HG02943 (cell line): ENCODE results near the gene RPN1.
"Not testable (repeated sequence)": the region's sequence is repeated elsewhere in the genome, so short reads cannot be mapped to it uniquely, and the experiment has no call there.

ENCODE experiments used
- ATAC-seq: cut with Tn5 transposase; IDR thresholded peaks from one replicate; pipeline ENCODE4 v1.9.1; 2021; ENCODE audit warnings: mild to moderate bottlenecking, low read depth, moderate library complexity; ENCODE audit not compliant: unreplicated experiment

The RPN1 gene

DNA sequence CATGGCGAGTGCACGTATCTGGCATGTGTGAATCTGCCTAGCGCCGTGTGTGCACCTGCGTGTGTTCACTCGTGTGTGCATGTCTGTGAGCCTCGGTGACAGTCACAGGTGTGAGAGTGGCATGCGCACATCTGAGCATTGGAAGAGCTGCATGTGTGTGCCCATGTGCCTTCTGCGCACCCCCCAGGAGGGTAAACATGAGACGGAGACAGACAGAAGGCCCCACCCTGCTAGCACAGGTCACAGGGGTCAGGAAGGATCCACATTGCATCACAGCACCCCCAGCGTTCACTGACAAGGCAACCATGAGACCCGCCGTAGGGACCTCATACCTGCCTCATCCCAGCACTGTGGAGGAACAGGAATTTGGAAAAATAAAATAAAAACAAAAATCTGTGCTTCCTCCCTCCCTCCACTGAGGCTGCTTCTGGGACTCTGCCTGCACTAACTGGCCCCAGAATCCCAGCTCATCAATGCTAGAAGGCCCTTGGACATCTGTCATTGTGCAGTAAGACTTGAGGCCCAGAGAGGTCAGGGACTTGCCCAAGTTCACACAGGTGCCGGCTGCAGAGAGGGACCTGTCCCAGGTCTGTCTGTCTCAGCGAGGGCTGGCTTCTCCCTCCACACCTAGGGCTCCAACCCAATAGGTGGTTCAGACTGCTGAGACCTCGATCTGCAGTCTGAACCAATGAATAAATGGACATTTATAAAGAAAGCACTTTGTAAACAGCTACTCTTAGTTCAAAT, 37.4 kb downstream of the RPN1 start:
- ATAC-seq = no peak

DNA sequence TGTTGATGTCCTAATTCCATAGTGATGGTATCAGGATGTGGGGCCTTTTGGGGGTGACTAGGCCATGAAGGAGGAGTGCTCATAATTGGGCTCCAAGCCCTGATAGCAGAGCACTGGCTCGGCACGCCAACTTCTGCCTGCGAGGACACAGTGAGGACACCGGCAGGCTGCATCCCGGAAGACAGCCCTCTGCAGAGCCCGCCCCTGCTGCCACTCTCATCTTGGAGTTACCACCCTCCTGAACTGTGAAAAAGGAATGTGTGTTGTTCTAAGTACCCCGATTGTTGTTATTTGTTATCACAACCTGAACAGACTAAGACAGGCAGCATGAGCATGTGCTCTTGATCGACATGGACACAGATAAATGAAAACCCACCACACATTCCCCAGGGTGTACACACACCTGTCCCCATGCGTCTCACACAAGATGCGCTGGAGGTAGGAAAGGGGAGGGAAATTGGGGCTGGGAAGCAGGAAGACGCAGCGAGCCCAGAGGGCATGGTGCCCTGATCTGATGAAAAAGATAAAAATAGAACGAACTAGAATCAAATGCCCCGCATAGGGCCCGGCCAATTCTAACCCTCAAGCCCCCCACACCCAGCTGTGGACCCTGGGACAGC, 40.1 kb downstream of the RPN1 start:
- ATAC-seq = no peak

DNA sequence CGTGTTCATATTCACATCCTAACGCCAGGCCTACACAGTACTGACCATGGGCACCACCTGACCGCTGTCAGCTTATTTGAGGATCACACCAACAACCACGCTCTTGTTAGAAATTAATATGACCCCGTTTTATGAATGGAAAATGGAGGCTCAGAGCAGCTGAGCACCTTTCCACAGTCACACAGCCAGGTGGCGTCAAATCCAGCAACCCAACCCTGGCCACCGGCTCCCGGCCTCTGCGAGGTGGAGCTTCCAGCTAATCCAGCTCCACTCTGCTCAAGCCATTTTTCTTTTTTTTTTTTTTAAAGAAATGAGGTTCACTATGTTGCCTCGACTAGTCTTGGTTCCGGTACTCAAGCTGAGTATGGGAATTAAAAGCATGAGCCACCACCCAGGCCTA, 41.3 kb downstream of the RPN1 start:
- no peak for ATAC-seq

DNA sequence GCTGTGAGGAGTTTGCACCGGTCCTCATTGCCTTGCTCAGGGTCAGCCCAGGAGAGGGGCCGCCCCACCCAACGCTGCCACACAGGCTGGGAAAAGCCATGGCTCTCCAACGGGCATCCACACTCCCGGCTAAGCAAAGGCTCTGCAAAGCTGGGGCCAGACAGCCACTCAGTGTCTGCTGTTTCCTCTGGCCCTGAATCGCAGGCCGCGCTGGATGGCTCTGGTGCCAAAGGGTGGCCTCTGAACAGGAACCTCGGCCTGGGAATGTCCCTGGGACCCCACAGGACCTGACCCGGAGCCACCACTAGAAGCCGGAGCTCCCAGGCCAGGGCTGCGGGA, 42.9 kb downstream of the RPN1 start:
- ATAC-seq = no peak

DNA sequence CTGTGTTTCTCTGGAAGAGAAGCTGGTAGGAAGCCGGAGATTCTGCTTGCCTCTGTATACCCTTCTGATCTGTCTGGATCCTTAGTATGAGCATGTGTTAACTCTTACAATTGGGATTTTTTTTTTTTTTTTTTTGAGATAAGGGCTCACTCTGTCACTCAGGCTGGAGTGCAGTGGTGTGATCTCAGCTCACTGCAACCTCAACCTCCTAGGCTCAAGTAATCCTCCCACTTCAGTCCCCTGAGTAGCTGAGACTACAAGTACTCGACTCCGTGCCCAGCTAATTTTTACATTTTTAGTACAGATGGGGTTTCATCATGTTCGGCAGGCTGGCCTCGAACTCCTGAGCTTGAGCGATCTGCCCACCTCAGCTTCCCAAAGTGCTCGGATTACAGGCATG, 44.5 kb downstream of the RPN1 start:
- no peak for ATAC-seq

DNA sequence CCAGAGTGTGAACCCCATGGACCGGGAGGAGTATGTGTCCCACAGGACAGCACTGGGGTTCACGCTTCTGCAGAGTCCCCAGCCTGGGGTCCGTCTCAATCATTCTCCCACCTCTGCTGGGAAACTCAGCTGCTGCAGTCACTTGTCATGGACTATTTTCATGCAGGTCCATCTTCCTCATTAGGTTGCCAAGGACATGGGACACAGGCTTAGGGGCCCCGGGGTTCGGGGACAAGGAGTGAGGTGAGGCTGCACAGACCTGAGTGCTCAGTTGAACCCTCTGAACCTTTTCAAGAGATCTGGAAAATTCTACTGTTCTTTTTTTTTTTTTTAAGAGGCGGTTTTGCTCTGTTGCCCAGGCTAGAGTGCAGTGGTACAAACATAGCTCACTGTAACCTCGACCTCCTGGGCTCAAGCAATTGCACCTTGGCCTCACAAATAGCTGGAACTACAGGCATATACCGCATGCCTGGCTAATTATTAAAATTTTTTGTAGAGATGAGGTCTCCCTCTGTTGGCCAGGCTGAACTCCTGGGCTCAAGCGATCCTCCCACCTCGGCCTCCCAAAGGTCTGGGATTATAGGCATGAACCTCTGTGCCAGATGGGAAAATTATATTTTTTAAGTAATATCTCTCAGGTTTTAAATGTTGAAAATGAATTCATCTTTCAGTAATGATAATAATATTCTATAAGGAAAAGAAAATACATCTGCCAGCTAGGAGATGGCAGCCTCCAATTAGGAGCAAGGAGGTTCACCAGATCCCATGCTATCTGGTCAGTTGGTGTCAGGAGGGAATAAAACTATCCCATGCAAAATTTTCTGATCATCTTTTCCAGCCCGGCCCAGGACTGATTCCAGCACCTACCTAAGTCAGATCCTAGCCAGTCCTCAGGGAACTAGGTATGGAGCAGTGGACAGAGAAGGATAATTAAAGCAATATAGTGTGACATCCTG, 45.2 kb downstream of the RPN1 start:
- no peak for ATAC-seq

DNA sequence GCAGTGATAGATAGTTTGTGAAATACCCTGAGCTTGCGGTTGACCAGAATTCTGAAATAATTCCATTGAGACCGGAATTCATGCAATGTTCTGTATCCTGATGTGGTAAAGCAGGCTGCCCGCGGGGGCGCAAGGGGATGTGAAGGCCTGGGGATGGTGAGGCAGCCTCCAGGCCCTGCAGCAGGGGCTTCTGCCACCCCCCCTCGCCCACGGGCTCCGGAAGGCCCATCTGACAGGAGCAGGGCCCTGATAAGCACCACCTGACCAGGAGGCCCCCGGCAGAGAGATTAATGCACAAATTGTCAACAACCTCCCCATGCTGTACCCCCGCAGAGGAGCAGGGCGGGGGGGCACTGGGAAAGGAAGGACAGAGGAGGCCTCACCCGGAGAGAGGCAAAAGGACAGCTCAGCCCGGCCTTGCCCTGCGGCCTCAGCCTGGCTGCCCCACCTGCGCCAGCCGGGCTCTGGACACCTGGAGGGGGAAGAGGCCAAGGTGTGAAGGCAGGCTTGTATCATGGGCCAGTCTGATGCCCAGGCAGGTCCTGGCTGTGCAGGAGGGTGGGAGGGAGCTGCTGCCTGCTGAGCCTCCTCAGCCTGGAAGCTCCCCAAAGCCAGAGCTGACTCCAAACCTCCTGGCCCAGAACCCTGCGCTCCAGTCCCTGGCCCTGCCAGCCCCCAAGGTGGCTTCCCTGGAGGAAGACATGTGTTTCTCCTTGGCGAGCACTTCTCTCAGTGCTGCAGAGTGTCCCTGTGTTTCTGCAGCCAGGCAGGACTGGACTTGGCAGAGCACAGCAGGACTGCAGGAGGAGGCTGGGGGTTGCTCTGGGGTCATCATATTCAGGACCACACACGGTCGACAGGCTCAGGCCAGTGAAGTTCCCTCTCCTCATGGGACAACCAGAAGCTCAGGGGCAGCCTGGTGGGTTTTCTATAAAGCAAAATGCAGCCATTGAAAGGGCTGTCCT, 46.5 kb downstream of the RPN1 start:
- no peak for ATAC-seq

DNA sequence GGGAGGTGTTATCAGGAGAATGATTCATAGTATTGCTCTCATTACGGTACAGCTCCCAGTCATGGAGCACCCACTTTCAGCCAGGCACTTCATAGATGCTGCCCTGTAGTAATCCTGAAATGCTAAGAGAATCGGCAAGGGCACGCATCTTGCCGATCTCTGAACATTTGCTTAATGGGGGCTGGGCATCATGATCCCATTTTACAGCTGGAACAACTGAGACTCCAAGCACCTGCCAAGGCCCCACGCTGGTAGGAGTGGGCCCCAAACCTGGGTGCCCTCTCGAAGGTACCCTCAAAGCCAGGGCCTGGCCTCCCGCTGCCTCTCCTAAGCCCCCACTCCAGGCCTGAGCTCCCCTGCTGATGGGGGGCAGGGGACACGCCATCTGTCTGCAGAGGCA, 47.3 kb downstream of the RPN1 start:
- ATAC-seq = no peak

DNA sequence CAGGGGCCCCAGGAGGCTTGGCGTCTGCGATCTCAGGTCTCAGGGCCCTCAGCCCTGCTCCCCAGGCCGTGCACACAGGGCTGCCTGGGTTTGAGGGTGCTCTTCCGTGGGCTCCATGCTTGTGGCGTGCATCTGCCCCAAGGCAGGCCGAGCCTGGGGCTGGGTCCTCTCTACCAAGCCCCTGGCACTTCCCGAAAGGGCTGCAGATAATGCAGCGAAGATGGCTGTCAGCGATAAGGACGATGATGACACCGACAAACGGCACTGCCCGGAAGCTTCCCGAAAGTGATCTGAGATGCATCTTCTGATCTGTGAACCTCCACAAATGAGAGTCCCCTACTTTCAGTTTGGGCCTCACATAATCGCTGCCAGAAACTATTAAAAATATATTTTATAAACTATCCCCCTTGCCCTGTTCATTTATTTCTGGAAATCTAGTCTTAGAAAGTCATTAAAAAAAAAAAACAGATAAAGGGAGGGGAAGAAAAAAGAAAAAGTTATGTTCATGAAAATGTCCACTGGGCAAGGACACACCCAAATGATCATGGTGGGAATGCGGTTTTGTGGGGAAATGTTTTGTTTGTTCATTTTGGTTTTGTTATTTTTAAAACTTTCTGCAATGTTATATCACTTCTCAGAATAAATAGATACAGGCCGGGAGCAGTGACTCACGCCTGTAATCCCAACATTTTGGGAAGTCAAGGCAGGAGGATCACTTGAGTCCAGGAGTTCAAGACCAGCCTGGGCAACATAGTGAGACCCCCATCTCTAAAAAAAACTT, 51.5 kb downstream of the RPN1 start:
- no peak for ATAC-seq

DNA sequence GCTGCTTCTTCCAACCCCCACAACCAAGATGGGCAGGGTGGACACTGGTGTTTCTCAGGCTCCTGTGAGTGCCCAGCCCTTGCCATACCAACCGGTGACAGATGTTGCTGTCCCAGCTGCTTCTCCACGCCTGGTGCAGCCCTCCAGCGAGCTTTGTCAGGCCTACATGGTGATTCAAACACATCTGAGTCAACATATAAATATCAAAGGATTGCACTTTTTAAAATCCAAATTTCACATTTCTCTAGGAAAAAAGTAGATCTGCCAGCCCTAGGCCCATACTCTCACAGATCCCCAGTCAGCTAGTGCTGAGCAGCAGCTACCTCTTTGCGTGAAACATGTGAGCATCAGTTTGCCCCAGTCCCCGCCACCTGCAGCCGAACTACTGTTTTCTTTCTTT, 52.7 kb downstream of the RPN1 start:
- ATAC-seq = no peak

DNA sequence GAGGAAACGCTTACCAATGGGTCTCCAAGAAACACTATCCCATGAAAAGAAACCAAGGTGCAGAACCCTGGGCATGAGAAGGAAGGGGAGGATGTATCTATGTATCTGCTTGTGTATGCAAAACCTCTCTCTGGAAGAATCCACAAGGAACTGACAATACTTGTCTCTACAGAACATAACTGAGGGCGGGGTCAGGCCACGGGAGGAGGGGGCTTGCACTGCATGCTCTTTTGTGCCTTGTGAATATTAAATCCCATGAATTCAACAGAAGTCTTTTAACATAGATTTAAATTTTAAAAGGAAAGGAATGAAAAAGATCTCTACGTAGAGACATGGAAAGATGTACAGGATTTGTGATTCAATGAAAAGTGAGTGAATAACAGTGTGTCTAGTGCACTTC, 57.8 kb downstream of the RPN1 start:
- ATAC-seq = no peak

DNA sequence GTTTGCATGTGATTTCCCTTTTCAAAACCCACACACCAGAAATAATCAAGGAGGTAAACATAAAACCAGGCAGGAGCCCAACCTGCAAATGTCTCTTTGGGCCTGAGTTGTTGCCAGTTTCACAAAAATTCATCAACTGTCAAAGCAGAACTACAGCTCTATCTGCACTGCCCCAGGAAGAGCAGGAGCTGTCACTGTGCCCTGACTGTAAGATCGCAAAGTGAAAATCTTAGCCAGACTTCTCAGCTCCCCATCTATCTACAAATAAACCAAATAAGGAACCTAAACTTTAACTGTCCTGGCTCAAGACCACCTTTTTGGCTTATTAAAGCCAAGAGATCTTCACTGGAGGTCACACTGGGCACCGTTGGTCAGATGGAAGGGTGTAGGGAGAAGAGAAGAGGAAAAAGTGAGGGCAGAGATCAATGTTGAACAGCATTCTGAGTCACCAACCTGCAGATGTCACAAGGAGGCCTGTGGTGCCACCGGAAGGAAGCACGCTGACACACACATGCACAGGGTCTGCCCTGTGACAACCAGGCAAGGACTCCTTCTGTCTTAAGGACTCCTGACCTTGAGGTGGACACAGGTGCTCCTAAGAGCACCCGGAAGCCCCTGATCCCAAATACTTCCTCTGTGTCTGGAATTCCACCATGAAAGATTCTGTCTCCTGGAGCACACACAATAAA, 58.7 kb downstream of the RPN1 start:
- ATAC-seq = no peak

DNA sequence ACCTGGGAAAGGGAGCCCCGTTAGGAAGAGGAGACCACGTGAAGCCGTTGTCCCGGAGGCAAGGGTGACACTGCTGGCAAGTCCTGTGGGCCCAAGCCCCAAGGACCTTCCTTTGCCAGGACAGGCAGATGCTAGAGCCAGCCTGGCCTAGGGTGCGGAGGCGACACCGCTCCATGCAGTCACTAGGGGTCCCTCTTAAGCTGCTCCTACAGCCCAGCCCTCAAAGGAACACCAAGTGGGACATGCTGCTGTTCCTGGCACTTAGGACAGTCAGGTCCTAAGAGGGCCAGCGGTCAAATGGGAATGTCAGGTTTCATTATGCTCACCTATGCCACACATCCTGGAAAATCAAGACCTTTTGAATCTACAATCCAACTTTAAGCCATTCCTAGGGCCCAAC, 59.7 kb downstream of the RPN1 start:
- no peak for ATAC-seq

DNA sequence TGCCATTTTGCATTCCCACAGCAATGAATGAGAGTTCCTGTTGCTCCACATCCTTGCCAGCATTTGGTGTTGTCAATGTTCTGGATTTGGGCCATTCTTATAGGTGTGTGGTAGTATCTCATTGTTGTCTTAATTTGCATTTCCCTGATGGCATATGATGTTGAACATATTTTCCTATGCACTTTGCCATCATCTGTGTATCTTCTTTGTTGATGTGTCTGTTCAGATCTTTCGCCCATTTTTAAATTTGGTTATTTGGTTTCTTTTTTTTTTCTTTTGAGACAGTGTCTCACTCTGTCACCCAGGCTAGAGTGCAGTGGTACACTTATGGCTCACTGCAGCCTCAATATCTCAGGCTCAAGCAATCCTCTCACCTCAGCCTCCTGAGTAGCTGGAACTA, 60.6 kb downstream of the RPN1 start:
- not testable (repeated sequence) for ATAC-seq

DNA sequence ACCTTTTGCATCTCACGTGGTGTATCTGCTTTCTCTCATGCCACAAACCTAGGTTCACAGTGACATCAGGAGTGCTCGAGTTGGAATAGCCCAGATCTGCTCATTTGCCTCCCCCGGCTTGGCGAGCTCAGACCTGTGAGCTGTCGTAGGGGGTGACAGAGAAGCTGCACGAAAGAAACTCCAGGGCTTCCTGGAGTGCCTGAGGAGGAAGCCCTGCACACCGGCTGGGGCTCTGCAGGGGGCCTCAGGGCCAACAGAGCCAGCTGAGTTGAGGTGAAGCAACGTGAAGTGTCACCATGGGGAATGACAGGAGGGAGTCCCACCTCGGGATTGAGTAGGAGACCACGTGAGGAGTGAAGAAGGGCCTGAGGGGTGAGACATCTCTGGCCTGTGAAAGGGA, 62.5 kb downstream of the RPN1 start:
- ATAC-seq = no peak

DNA sequence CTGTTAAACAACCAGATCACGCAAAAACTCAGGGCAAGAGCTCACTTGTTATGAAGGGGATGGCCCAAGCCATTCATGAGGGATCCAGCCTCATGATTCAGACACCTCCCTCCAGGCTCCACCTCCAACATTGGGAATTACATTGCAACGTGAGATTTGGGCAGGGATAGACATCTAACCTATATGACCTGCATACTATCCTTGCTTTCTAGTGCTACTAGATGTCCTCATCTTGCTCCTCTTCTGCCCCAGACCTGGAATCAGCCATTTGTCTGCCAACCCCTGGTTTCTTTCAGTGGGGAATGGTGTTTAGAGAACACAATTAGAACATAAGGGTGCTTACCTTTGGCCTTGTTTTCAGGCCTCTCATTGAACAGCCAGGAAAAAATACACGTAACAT, 63.2 kb downstream of the RPN1 start:
- ATAC-seq = no peak

DNA sequence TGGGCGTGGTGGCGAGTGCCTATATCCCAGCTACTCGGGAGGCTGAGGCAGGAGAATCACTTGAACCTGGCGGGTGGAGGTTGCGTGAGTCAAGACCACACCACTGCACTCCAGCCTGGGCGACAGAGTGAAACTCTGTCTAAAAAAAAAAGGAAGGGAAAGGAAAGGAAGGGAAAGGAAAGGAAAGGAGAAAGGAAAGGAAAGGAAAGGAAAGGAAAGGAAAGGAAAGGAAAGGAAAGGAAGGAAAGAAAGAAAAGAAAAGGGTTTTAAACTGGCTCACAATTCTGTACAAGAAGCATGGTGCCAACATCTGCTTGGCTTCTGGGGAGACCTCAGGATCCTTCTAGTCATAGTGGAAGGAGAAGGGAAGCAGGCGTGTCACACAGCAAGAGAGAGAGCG, 63.7 kb downstream of the RPN1 start:
- ATAC-seq = not testable (repeated sequence)

DNA sequence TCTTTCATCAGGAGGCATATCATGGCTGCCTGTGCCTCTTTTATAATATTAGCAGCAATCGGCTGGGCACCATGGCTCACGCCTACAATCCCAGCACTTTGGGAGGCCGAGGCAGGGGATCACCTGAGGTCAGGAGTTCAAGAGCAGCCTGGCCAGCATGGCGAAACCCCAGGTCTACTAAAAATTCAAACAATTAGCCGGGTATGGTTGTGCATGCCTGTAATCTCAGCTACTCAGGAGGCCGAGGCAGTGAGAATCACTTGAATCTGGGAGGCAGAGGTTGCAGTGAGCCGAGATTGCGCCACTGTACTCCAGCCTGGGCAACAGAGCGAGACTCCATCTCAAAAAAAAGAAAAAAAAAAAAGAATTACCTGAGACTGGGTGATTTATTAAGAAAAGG, 64.2 kb downstream of the RPN1 start:
- not testable (repeated sequence) for ATAC-seq

DNA sequence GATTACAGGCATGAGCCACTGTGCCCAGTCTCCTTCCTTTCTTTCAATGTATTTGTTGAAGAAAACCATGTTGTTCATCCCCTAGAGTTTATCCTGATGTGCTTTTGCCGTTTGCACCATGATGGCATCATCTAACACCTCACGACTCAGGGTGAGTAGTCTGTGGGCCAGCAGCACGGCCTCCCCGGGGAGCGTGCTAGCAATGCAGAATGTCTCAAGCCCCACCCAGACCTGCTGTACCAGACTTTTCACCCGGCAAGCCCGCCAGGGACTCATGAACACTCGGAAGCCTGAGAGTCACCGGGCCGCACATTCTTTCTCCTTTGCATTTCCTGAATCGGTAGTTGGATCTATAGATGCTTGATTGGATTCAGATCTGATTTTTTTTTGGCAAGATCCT, 64.6 kb downstream of the RPN1 start:
- ATAC-seq = no peak
